ENCODE results near the gene RTEL1. TPM values are rescaled to one million over a fixed set of nuclear protein-coding genes. Genes with fewer than 3 reads are reported as not detected.
A peak's percentile ranks its signal among the peaks of the same experiment; 100 is the strongest.

The RTEL1 gene
- total and polyA plus RNA-seq, 7 donors: 3.6 to 44.3 (median 22.4) TPM

GRCh38 chr20:63622732-63623131 lies 35.4 kb upstream of the RTEL1 start:
- Histone ChIP-seq H3K4me1 (peaks cover 0 to 21% (median 10%) of the 10 kb centered on the region in 4 donors), H3K27me3 (no peaks in the 10 kb centered on the region), H3K27ac (no peak overlapping the region), H3K36me3 (peaks cover 0 to 15% (median 8%) of the 10 kb centered on the region in 4 donors), H3K9me3 (no peaks in the 10 kb centered on the region), H3K4me3 (no peak overlapping the region)
- DNase-seq: no peak
- 93 to 98% methylated on average over 14 of the region's 14 CpGs for WGBS, 2 donors
- TF ChIP-seq CTCF (IDR thresholded peaks at IDR 0.05): no peak
- no peak for TF ChIP-seq POLR2A (IDR thresholded peaks at IDR 0.05)
- no peak for TF ChIP-seq EP300 (IDR thresholded peaks at IDR 0.05)
- no peak for TF ChIP-seq POLR2AphosphoS5 (IDR thresholded peaks at IDR 0.05)
- intact Hi-C loops (cut with DNase I): no loop called here

- TF ChIP-seq POLR2AphosphoS5 (IDR thresholded peaks at IDR 0.05) (no peak), CTCF (IDR thresholded peaks at IDR 0.05) (no peak), POLR2A (IDR thresholded peaks at IDR 0.05) (no peak), EP300 (IDR thresholded peaks at IDR 0.05) (no peak)
- Histone ChIP-seq H3K27ac (no peak overlapping the region), H3K36me3 (no peaks in the 10 kb centered on the region), H3K27me3 (no peaks in the 10 kb centered on the region), H3K4me3 (no peak overlapping the region), H3K4me1 (peaks cover 0 to 37% (median 21%) of the 10 kb centered on the region in 4 donors), H3K9me3 (no peaks in the 10 kb centered on the region)
- DNase-seq: no peak
- 90 to 92% methylated on average over 15 of the region's 15 CpGs for WGBS, 2 donors
- intact Hi-C loops (cut with DNase I): no loop called here
These were observed 33.6 kb upstream of the RTEL1 start for GRCh38 chr20:63624486-63624885.

- 12 to 16% methylated on average over 36 of the region's 36 CpGs for WGBS, 2 donors
- H3K36me3 ChIP-seq: no peaks in the 10 kb centered on the region
- peak overlapping the region; percentile 88 to 98 (median 90) for H3K4me3 ChIP-seq
- peak overlapping the region; percentile 95 to 99 (median 96) for H3K27ac ChIP-seq
- H3K27me3 ChIP-seq: no peaks in the 10 kb centered on the region
- intact Hi-C loops (cut with DNase I): loop anchor here (2.0 kb wide), 3 partner anchors 29 to 115 kb away; partner anchors contain the start of gene HELZ2
- H3K9me3 ChIP-seq: no peaks in the 10 kb centered on the region
- peaks cover 0 to 37% (median 21%) of the 10 kb centered on the region in 4 donors for H3K4me1 ChIP-seq
- no peak for DNase-seq
- no peak for TF ChIP-seq POLR2A (IDR thresholded peaks at IDR 0.05)
- TF ChIP-seq CTCF (IDR thresholded peaks at IDR 0.05): no peak
- no peak for TF ChIP-seq POLR2AphosphoS5 (IDR thresholded peaks at IDR 0.05)
- no peak for TF ChIP-seq EP300 (IDR thresholded peaks at IDR 0.05)
These were observed 32.2 kb upstream of the RTEL1 start for GRCh38 chr20:63625771-63626423.

GRCh38 chr20:63626424-63627128 lies 31.5 kb upstream of the RTEL1 start, which contains the start of gene GMEB2:
Gene GMEB2 (minus strand): TSS chr20:63627101. CDS start chr20:63619397, 7,704 bp downstream.
- TF ChIP-seq POLR2AphosphoS5 (IDR thresholded peaks at IDR 0.05): peak in 2 of 4 donors; percentile 76 to 77
- peak; percentile 10 to 16 for TF ChIP-seq POLR2A (IDR thresholded peaks at IDR 0.05)
- no peak for TF ChIP-seq CTCF (IDR thresholded peaks at IDR 0.05)
- Histone ChIP-seq H3K27ac (peak within 1 kb of the TSS; percentile 95 to 99 (median 96)), H3K4me3 (peak within 1 kb of the TSS; percentile 88 to 98 (median 90)), H3K27me3 (no peaks in the 10 kb centered on the region), H3K9me3 (no peaks in the 10 kb centered on the region), H3K36me3 (no peaks in the 10 kb centered on the region), H3K4me1 (peaks cover 0 to 37% (median 21%) of the 10 kb centered on the region in 4 donors)
- intact Hi-C loops (cut with DNase I): loop anchor here (2.0 kb wide), 3 partner anchors 28 to 114 kb away; partner anchors contain the start of gene HELZ2
- DNase-seq: peak; percentile 90
- 0 to 1% methylated on average over 114 of the region's 114 CpGs for WGBS, 2 donors
